Measurements from ENCODE around the gene TPK1.

DNA sequence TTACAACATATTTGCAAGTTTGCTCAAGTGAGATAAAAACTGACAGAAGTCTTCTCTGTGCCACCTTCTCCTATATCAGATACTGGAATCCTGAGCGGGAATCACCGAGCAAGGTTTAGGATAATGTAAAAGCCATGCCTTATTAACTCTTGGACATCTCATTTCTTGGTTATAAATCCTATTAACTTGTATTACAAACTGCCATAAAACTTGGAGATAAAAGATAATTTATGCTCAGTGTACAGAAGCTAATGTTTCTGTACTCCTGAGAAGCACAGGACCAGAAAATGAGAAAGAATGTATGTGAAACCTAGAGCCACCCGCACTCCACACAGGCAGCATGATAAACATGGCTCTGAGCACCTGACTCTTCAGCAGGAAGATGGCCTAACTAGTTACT lies 251.1 kb downstream of the TPK1 start:
- TF ChIP-seq, protein P1, sequence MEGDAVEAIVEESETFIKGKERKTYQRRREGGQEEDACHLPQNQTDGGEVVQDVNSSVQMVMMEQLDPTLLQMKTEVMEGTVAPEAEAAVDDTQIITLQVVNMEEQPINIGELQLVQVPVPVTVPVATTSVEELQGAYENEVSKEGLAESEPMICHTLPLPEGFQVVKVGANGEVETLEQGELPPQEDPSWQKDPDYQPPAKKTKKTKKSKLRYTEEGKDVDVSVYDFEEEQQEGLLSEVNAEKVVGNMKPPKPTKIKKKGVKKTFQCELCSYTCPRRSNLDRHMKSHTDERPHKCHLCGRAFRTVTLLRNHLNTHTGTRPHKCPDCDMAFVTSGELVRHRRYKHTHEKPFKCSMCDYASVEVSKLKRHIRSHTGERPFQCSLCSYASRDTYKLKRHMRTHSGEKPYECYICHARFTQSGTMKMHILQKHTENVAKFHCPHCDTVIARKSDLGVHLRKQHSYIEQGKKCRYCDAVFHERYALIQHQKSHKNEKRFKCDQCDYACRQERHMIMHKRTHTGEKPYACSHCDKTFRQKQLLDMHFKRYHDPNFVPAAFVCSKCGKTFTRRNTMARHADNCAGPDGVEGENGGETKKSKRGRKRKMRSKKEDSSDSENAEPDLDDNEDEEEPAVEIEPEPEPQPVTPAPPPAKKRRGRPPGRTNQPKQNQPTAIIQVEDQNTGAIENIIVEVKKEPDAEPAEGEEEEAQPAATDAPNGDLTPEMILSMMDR (IDR thresholded peaks at IDR 0.05), result no peak
- TF ChIP-seq POLR2A (IDR thresholded peaks at IDR 0.05) (no peak), POLR2AphosphoS5 (IDR thresholded peaks at IDR 0.05) (no peak)
